Middle frontal gyrus (tissue), 1 donor: ENCODE results near the gene LARP4.

Experiments
- DNase-seq: peaks from one replicate; pipeline ENCODE4 v3.0.0-alpha.2; 2015; ENCODE audit warnings: low spot score; ENCODE audit errors: extremely low spot score

LARP4 gene

GRCh38 chr12:50523772-50524171 lies 123.1 kb downstream of the LARP4 start:
- no peak for DNase-seq

- no peak for DNase-seq
These were observed 123.9 kb downstream of the LARP4 start for GRCh38 chr12:50524621-50525020.

GRCh38 chr12:50525422-50525821 lies 124.7 kb downstream of the LARP4 start:
- DNase-seq, result no peak

- DNase-seq, result no peak
These were observed 126.7 kb downstream of the LARP4 start for GRCh38 chr12:50527359-50527726.

- DNase-seq, result no peak
These were observed 128.1 kb downstream of the LARP4 start for GRCh38 chr12:50528800-50529199.

- no peak for DNase-seq
These were observed 128.7 kb downstream of the LARP4 start for GRCh38 chr12:50529345-50529744.
